Endodermal cell (in vitro differentiated cells): ENCODE results near the gene CLIC5. TPM values are rescaled to one million over a fixed set of nuclear protein-coding genes. Genes with fewer than 3 reads are reported as not detected.

Experiments
- DNase-seq: peaks from one replicate; pipeline ENCODE4 v3.0.0-alpha.2; 2017
- H3K27ac ChIP-seq: 2 replicates; pipeline ENCODE4 v1.5.1; 2013; ENCODE audit warnings: mild to moderate bottlenecking, low read depth, low read length, moderate library complexity
- H3K27me3 ChIP-seq: 2 replicates; pipeline ENCODE4 v1.6.1; 2013; ENCODE audit warnings: mild to moderate bottlenecking, low read length, moderate library complexity; ENCODE audit not compliant: insufficient read depth, control insufficient read depth, poor library complexity, severe bottlenecking
- H3K36me3 ChIP-seq: 2 replicates; pipeline ENCODE4 v1.7.0; 2013; ENCODE audit warnings: mild to moderate bottlenecking, low read length, moderate library complexity; ENCODE audit not compliant: control insufficient read depth, insufficient read depth
- H3K4me1 ChIP-seq: one replicate; pipeline ENCODE4 v1.7.0; 2013; ENCODE audit warnings: low read length; ENCODE audit not compliant: control insufficient read depth, insufficient read depth
- H3K4me3 ChIP-seq: 2 replicates; pipeline ENCODE4 v1.5.1; 2013; ENCODE audit warnings: mild to moderate bottlenecking, low read length, moderate library complexity
- H3K9ac ChIP-seq: 2 replicates; pipeline ENCODE4 v1.6.1; 2013; ENCODE audit warnings: mild to moderate bottlenecking, low read length, moderate library complexity; ENCODE audit not compliant: poor library complexity, severe bottlenecking; ENCODE audit errors: extremely low read depth
- H3K9me3 ChIP-seq: 2 replicates; pipeline ENCODE4 v1.6.1; 2013; ENCODE audit warnings: mild to moderate bottlenecking, low read length, moderate library complexity; ENCODE audit not compliant: control insufficient read depth
- H3K27ac Mint-ChIP-seq: 2 replicates; pipeline ENCODE4 v1.8.0; 2020; ENCODE audit warnings: mixed read lengths
- H3K27me3 Mint-ChIP-seq: 2 replicates; pipeline ENCODE4 v1.8.0; 2021; ENCODE audit warnings: mild to moderate bottlenecking, mixed read lengths; ENCODE audit not compliant: insufficient read depth
- H3K36me3 Mint-ChIP-seq: 2 replicates; pipeline ENCODE4 v1.8.0; 2020; ENCODE audit warnings: low read depth, mixed read lengths
- H3K4me1 Mint-ChIP-seq: 2 replicates; pipeline ENCODE4 v1.8.0; 2020; ENCODE audit warnings: mixed read lengths
- H3K4me3 Mint-ChIP-seq: 2 replicates; pipeline ENCODE4 v1.8.0; 2020; ENCODE audit warnings: mild to moderate bottlenecking, moderate library complexity, mixed read lengths
- H3K9me3 Mint-ChIP-seq: 2 replicates; pipeline ENCODE4 v1.8.0; 2020; ENCODE audit warnings: mild to moderate bottlenecking, mixed read lengths
- CTCF ChIP-seq: fragments of 200-600 bp; sonication (generic); conservative IDR thresholded peaks from 2 replicates; pipeline ENCODE4 v1.5.0; 2021; ENCODE audit warnings: antibody characterized with exemption, mild to moderate bottlenecking
- WGBS, 2 experiments: methylation state at CpG; one replicate each; pipeline versions ENCODE4 v1.1.5 to v1.1.7; 2013; ENCODE audit warnings: missing lambda C conversion rate in 2 of 2, mixed read lengths in 1 of 2; ENCODE audit not compliant: insufficient coverage in 1 of 2, insufficient read length in 1 of 2; 5-methylcytosine and 5-hydroxymethylcytosine counted together
- total RNA-seq, 2 donors: library from RNA; stranded (reverse); fragmentation: NEBNext Ultra II Directional in 1 of 2; extraction: Animal tissue kit (Norgen Biotek cat#: 25700) in 1 of 2; gene quantifications; 2 replicates in 1 of 2; 3 replicates in 1 of 2; pipeline ENCODE4 v1.2.1, GENCODE V29; 2021

The CLIC5 gene
- total RNA-seq, 2 donors from 2014 or later, result 0.11 TPM; not detected in 1

- Histone ChIP-seq H3K4me3 (no peak overlapping the region), H3K9ac (no peak overlapping the region), H3K27ac (no peak overlapping the region), H3K4me1 (no peaks in the 10 kb centered on the region), H3K36me3 (no peaks in the 10 kb centered on the region), H3K27me3 (no peaks in the 10 kb centered on the region), H3K9me3 (no peaks in the 10 kb centered on the region)
- Mint-ChIP-seq H3K4me1 (peaks cover under 1% of the 10 kb centered on the region), H3K4me3 (no peak overlapping the region), H3K27me3 (no peaks in the 10 kb centered on the region), H3K27ac (no peak overlapping the region), H3K9me3 (no peaks in the 10 kb centered on the region), H3K36me3 (no peaks in the 10 kb centered on the region)
- 90% methylated on average over 4 of the region's 4 CpGs; no CpG with 5 or more reads in 1 of the 2 experiments for WGBS, 2 experiments
- no peak for TF ChIP-seq CTCF
- no peak for DNase-seq
Measured at GRCh38 chr6:45892696-45893245, 122.9 kb downstream of the CLIC5 start.

- H3K4me1 ChIP-seq, result no peaks in the 10 kb centered on the region
- 95 to 96% methylated on average over 2 of the region's 2 CpGs for WGBS, 2 experiments
- H3K27me3 ChIP-seq, result no peaks in the 10 kb centered on the region
- H3K9me3 Mint-ChIP-seq, result no peaks in the 10 kb centered on the region
- H3K27ac Mint-ChIP-seq, result no peak overlapping the region
- no peak for TF ChIP-seq CTCF
- H3K9me3 ChIP-seq, result no peaks in the 10 kb centered on the region
- H3K36me3 Mint-ChIP-seq, result no peaks in the 10 kb centered on the region
- DNase-seq, result no peak
- no peak overlapping the region for H3K4me3 ChIP-seq
- H3K4me3 Mint-ChIP-seq, result no peak overlapping the region
- H3K9ac ChIP-seq, result no peak overlapping the region
- no peaks in the 10 kb centered on the region for H3K27me3 Mint-ChIP-seq
- H3K4me1 Mint-ChIP-seq, result peaks cover 2% of the 10 kb centered on the region
- H3K36me3 ChIP-seq, result no peaks in the 10 kb centered on the region
- no peak overlapping the region for H3K27ac ChIP-seq
Measured at GRCh38 chr6:45892196-45892595, 123.5 kb downstream of the CLIC5 start.

- TF ChIP-seq CTCF, result no peak
- 69 to 71% methylated on average over 2 of the region's 2 CpGs for WGBS, 2 experiments
- no peaks in the 10 kb centered on the region for H3K9me3 ChIP-seq
Measured at GRCh38 chr6:45886776-45887175, 128.9 kb downstream of the CLIC5 start.

More at GRCh38 chr6:45886776-45887175, 128.9 kb downstream of the CLIC5 start:
- H3K27me3 ChIP-seq, result no peaks in the 10 kb centered on the region
- no peak overlapping the region for H3K9ac ChIP-seq
- H3K4me3 ChIP-seq, result no peak overlapping the region
- DNase-seq, result no peak
- no peaks in the 10 kb centered on the region for H3K4me1 ChIP-seq
- no peak overlapping the region for H3K4me3 Mint-ChIP-seq
- no peak overlapping the region for H3K27ac Mint-ChIP-seq
- no peaks in the 10 kb centered on the region for H3K36me3 ChIP-seq
- H3K4me1 Mint-ChIP-seq, result peaks cover 5% of the 10 kb centered on the region
- no peaks in the 10 kb centered on the region for H3K36me3 Mint-ChIP-seq
- H3K27me3 Mint-ChIP-seq, result peaks cover 2% of the 10 kb centered on the region
- H3K9me3 Mint-ChIP-seq, result no peaks in the 10 kb centered on the region
- H3K27ac ChIP-seq, result no peak overlapping the region
